Body of pancreas (tissue), 4 donors: ENCODE results near the gene INSL6.

ENCODE experiments used
- POLR2A ChIP-seq, 3 donors: fragments of 450-650 bp; IDR thresholded peaks; one replicate each; pipeline ENCODE4 v1.6.1; 2016; ENCODE audit warnings: antibody characterized with exemption in 3 of 3, mild to moderate bottlenecking in 2 of 3
- TF ChIP-seq, protein P1 (sequence below), 7 experiments: fragments of 450-650 bp in 4 of 7; fragments of 200-600 bp in 3 of 7; sonication (generic) in 3 of 7; IDR thresholded peaks; one replicate each; pipeline ENCODE4 v1.5.1; 2016 to 2019; ENCODE audit warnings: antibody characterized with exemption in 7 of 7

GRCh38 chr9:5178126-5178805 lies 7.2 kb downstream of the INSL6 start:
- no peak for TF ChIP-seq POLR2A (IDR thresholded peaks at IDR 0.05)
- TF ChIP-seq, protein P1, sequence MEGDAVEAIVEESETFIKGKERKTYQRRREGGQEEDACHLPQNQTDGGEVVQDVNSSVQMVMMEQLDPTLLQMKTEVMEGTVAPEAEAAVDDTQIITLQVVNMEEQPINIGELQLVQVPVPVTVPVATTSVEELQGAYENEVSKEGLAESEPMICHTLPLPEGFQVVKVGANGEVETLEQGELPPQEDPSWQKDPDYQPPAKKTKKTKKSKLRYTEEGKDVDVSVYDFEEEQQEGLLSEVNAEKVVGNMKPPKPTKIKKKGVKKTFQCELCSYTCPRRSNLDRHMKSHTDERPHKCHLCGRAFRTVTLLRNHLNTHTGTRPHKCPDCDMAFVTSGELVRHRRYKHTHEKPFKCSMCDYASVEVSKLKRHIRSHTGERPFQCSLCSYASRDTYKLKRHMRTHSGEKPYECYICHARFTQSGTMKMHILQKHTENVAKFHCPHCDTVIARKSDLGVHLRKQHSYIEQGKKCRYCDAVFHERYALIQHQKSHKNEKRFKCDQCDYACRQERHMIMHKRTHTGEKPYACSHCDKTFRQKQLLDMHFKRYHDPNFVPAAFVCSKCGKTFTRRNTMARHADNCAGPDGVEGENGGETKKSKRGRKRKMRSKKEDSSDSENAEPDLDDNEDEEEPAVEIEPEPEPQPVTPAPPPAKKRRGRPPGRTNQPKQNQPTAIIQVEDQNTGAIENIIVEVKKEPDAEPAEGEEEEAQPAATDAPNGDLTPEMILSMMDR (IDR thresholded peaks at IDR 0.05): no peak
